Memory B cell (primary cell): ENCODE results near the gene SV2B.
A peak's percentile ranks its signal among the peaks of the same experiment; 100 is the strongest.

ENCODE experiments used
- ATAC-seq: fragments of 150-1000 bp; cut with Tn5 transposase; 2 replicates; pipeline ENCODE4 v1.10.0; 2021; ENCODE audit warnings: low read depth, mild to moderate bottlenecking, moderate library complexity
- DNase-seq, 2 donors: peaks; one replicate each; pipeline ENCODE4 v3.0.0; 2022; ENCODE audit warnings: low spot score in 2 of 2
- H3K27ac Mint-ChIP-seq: one replicate; pipeline ENCODE4 v1.8.0; 2022; ENCODE audit warnings: mild to moderate bottlenecking, moderate library complexity, mixed read lengths
- H3K27me3 Mint-ChIP-seq: one replicate; pipeline ENCODE4 v1.8.0; 2022; ENCODE audit warnings: mixed read lengths
- H3K36me3 Mint-ChIP-seq: one replicate; pipeline ENCODE4 v1.8.0; 2022; ENCODE audit warnings: mild to moderate bottlenecking, mixed read lengths
- H3K4me1 Mint-ChIP-seq: one replicate; pipeline ENCODE4 v1.8.0; 2022; ENCODE audit warnings: mixed read lengths
- H3K4me3 Mint-ChIP-seq: one replicate; pipeline ENCODE4 v1.8.0; 2022; ENCODE audit warnings: mild to moderate bottlenecking, moderate library complexity, mixed read lengths
- H3K9me3 Mint-ChIP-seq: one replicate; pipeline ENCODE4 v1.8.0; 2022; ENCODE audit warnings: mixed read lengths

The SV2B gene, protein sequence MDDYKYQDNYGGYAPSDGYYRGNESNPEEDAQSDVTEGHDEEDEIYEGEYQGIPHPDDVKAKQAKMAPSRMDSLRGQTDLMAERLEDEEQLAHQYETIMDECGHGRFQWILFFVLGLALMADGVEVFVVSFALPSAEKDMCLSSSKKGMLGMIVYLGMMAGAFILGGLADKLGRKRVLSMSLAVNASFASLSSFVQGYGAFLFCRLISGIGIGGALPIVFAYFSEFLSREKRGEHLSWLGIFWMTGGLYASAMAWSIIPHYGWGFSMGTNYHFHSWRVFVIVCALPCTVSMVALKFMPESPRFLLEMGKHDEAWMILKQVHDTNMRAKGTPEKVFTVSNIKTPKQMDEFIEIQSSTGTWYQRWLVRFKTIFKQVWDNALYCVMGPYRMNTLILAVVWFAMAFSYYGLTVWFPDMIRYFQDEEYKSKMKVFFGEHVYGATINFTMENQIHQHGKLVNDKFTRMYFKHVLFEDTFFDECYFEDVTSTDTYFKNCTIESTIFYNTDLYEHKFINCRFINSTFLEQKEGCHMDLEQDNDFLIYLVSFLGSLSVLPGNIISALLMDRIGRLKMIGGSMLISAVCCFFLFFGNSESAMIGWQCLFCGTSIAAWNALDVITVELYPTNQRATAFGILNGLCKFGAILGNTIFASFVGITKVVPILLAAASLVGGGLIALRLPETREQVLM

GRCh38 chr15:91099995-91100813 lies at the start of gene SV2B:
Gene SV2B (plus strand): TSS chr15:91100257. CDS start chr15:91226264, 126,007 bp downstream.
- no peak within 1 kb of the TSS for H3K27ac Mint-ChIP-seq
- ATAC-seq (peak; percentile 76), DNase-seq (peak in 1 of 2 donors; percentile 27)
- peaks cover 3% of the 10 kb centered on the region for H3K36me3 Mint-ChIP-seq
- no peaks in the 10 kb centered on the region for H3K9me3 Mint-ChIP-seq
- peaks cover 32% of the 10 kb centered on the region for H3K27me3 Mint-ChIP-seq
- H3K4me3 Mint-ChIP-seq = peak within 1 kb of the TSS; percentile 78
- H3K4me1 Mint-ChIP-seq = peaks cover 12% of the 10 kb centered on the region

DNA sequence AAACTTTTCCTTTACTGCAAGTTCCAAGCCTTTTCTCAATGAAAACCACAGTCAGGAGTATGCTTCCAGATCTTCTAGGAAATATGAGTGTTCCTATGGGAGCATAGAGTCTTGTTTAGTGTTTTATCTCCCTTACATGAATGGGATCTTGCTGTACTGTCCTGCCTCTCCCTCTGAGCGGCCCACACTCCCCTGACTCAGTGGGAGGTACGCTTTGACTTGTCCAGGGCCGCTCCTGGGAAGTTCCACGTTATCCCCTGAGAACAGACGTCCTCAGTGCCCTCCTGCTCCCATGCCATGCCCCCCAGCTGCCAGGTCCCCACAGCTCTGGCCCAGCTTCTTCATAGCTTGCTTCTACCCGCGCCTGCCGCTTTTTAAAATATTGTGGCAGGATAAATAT lies 48.8 kb upstream of the SV2B start:
- H3K27me3 Mint-ChIP-seq = peaks cover 15% of the 10 kb centered on the region
- no peak for ATAC-seq
- peaks cover 19% of the 10 kb centered on the region for H3K4me1 Mint-ChIP-seq
- H3K9me3 Mint-ChIP-seq = peaks cover 1% of the 10 kb centered on the region
- no peak for DNase-seq
- H3K36me3 Mint-ChIP-seq = peaks cover 2% of the 10 kb centered on the region
- H3K4me3 Mint-ChIP-seq = no peak overlapping the region
- H3K27ac Mint-ChIP-seq = no peak overlapping the region

GRCh38 chr15:91054816-91055215 lies 45.2 kb upstream of the SV2B start:
- no peak overlapping the region for H3K27ac Mint-ChIP-seq
- no peaks in the 10 kb centered on the region for H3K9me3 Mint-ChIP-seq
- H3K27me3 Mint-ChIP-seq = peaks cover 24% of the 10 kb centered on the region

DNA sequence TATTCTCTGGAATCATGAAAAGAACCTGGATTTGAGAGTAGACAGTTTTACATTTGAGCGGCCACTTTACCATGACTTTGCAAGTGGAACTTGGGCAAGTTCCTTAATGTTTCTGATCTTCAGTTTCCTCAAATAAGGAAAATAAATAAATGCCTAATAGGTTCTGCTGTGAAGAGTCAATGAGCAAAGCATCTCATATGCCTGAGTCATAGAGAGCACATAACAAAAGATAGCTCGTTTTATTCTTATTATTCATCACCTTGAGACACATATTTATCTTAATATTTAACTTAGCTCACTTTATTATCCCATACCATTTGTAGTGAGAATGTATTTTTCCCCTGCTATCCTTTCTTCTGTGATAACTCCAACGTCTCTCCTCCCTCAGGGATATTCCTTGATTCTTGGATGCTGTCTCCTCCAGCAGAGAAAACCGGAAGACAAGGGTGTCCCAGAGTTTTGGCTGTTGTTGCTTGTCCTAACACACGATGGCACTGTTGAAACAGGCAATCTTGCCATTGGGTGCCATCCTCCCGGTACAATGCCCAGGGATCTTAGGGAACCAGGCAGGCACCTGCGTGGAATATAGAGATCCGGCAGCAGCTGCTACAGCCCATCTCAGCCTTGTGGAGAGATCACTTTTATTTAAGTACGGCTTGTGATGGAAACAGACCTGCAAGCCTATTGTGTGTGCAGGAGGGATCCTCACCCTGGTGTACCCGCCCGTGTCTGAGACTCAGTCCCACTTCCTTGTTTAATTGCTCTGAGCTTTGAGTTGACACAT lies 44.3 kb upstream of the SV2B start:
- Mint-ChIP-seq H3K27ac (no peak overlapping the region), H3K4me3 (peak overlapping the region; percentile 4), H3K4me1 (peaks cover 3% of the 10 kb centered on the region), H3K9me3 (peaks cover 1% of the 10 kb centered on the region), H3K36me3 (no peaks in the 10 kb centered on the region), H3K27me3 (peaks cover 26% of the 10 kb centered on the region)
- peak; percentile 45 for ATAC-seq
- peak in 1 of 2 donors; percentile 19 for DNase-seq

More at GRCh38 chr15:91054816-91055215, 45.2 kb upstream of the SV2B start:
- no peak for ATAC-seq
- Mint-ChIP-seq H3K4me3 (no peak overlapping the region), H3K36me3 (no peaks in the 10 kb centered on the region), H3K4me1 (peaks cover 5% of the 10 kb centered on the region)
- no peak for DNase-seq

- Mint-ChIP-seq H3K4me3 (no peak overlapping the region), H3K27me3 (peaks cover 15% of the 10 kb centered on the region), H3K4me1 (no peaks in the 10 kb centered on the region), H3K36me3 (no peaks in the 10 kb centered on the region), H3K27ac (no peak overlapping the region), H3K9me3 (peaks cover 1% of the 10 kb centered on the region)
- ATAC-seq (no peak), DNase-seq (no peak)
These were observed 38.8 kb upstream of the SV2B start for GRCh38 chr15:91061230-91061629.

DNA sequence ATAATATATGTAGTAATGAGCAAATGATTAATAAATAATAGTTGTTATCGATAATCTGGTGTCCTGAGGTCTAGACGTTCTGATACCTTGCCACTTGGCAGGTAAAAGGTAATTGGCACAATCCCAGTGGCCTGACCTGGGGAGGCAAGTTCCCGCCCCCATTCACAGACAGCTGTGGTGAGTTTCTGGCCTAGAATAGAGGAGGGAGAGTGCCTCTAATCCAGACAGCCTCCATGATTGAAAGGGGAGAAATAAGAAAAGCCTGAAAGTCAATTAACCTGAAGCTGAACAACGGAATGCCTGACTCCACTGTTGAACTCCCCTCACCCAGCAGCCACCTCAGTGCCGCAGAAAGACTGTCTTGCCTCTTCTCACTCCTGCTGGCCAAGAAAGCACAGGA lies 38.1 kb upstream of the SV2B start:
- DNase-seq = no peak
- H3K27me3 Mint-ChIP-seq = peaks cover 12% of the 10 kb centered on the region
- H3K9me3 Mint-ChIP-seq = peaks cover 1% of the 10 kb centered on the region

DNA sequence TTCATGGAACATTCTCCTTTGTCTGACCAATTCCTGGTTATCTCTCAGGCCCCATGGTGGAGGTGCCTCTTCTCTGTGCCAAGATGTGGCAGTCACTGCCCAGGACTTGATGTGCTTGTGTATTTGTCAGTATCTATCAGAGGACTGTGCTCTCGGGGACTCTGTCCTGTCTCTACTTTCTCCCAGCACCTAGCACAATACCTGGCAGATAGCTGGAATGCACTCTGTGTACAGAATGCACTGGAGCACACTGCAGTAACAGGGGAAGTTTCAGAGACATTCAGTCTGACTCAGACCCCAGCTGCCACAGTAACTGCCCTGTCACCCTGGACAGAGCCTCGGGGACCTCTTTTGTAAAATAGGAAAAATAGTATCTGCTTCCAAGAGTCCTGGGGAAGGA lies 34.6 kb upstream of the SV2B start:
- Mint-ChIP-seq H3K4me3 (no peak overlapping the region), H3K4me1 (no peaks in the 10 kb centered on the region), H3K27me3 (peaks cover 12% of the 10 kb centered on the region), H3K36me3 (no peaks in the 10 kb centered on the region), H3K27ac (no peak overlapping the region), H3K9me3 (no peaks in the 10 kb centered on the region)
- no peak for DNase-seq
- ATAC-seq = no peak

More for the DNA sequence above, 38.1 kb upstream of the SV2B start:
- Mint-ChIP-seq H3K27ac (no peak overlapping the region), H3K4me3 (no peak overlapping the region), H3K36me3 (no peaks in the 10 kb centered on the region), H3K4me1 (no peaks in the 10 kb centered on the region)
- ATAC-seq = no peak

DNA sequence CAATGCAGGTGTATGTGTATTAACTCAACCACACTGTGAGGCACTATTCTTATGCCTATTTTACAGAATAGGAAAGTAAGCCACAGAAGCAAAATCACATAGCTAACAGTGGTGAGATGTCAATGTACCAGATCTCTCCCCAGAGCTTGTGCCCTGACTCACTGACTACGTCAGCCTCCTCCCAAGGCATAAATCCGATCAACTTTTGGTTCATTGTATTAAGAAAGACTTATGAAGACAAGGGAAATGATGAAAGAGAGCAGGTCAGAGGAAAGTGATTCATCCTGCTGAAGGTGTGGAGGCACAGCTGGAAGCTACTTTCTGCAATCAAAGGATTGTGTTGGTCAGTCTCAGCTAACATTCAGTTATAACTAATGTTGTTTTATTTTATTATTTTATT lies 33.0 kb upstream of the SV2B start:
- Mint-ChIP-seq H3K4me1 (no peaks in the 10 kb centered on the region), H3K27me3 (peaks cover 10% of the 10 kb centered on the region)

DNA sequence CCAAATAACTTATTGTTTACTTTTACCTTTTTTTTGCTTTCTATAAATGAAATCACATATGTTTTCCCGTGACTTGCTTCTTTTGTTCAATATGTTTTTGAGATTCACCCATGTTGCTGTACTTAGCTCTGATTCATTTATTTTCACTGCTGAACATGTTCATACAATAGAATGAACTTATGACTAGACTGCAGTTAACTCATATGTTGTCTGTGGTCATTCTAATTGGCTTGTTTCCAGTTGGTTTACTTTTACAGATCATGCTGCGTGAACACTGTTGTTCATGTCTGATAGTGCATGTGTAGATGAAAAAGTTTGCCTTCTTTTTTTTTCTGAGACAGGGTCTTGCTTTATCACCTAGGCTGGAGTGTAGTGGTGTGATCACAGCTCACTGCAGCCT lies 31.6 kb upstream of the SV2B start:
- H3K4me3 Mint-ChIP-seq = no peak overlapping the region
- peaks cover 16% of the 10 kb centered on the region for H3K27me3 Mint-ChIP-seq
- H3K9me3 Mint-ChIP-seq = no peaks in the 10 kb centered on the region
- no peak overlapping the region for H3K27ac Mint-ChIP-seq
- DNase-seq = no peak
- no peaks in the 10 kb centered on the region for H3K36me3 Mint-ChIP-seq
- ATAC-seq = no peak
- no peaks in the 10 kb centered on the region for H3K4me1 Mint-ChIP-seq

More for the DNA sequence above, 33.0 kb upstream of the SV2B start:
- Mint-ChIP-seq H3K4me3 (no peak overlapping the region), H3K27ac (no peak overlapping the region), H3K9me3 (no peaks in the 10 kb centered on the region), H3K36me3 (no peaks in the 10 kb centered on the region)
- ATAC-seq = no peak
- no peak for DNase-seq

GRCh38 chr15:91068966-91069365 lies 31.1 kb upstream of the SV2B start:
- no peak for ATAC-seq
- H3K9me3 Mint-ChIP-seq = no peaks in the 10 kb centered on the region

DNA sequence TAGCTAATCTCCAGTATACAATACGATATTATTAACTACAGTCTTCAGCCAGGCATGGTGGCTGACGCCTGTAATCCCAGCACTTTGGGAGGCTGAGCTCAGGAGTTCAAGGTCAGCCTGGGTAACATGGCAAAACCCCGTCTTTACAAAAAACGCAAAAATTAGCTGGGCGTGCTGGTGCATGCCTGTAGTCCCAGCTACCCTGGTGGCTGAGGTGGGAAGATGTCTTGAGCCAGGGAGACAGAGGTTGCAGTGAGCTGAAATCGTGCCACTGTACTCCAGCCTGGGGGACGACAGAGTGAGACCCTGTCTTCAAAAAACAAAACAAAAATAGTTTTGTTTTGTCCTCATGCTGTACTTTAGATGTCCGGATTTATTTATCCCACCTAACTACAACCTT lies 29.2 kb upstream of the SV2B start:
- H3K4me3 Mint-ChIP-seq = no peak overlapping the region
- no peaks in the 10 kb centered on the region for H3K9me3 Mint-ChIP-seq
- no peak for ATAC-seq
- no peaks in the 10 kb centered on the region for H3K36me3 Mint-ChIP-seq
- H3K27ac Mint-ChIP-seq = no peak overlapping the region
- no peaks in the 10 kb centered on the region for H3K4me1 Mint-ChIP-seq
- no peak for DNase-seq
- peaks cover 18% of the 10 kb centered on the region for H3K27me3 Mint-ChIP-seq

More at GRCh38 chr15:91068966-91069365, 31.1 kb upstream of the SV2B start:
- Mint-ChIP-seq H3K4me3 (no peak overlapping the region), H3K36me3 (no peaks in the 10 kb centered on the region), H3K4me1 (no peaks in the 10 kb centered on the region), H3K27ac (no peak overlapping the region), H3K27me3 (peaks cover 16% of the 10 kb centered on the region)
- no peak for DNase-seq

DNA sequence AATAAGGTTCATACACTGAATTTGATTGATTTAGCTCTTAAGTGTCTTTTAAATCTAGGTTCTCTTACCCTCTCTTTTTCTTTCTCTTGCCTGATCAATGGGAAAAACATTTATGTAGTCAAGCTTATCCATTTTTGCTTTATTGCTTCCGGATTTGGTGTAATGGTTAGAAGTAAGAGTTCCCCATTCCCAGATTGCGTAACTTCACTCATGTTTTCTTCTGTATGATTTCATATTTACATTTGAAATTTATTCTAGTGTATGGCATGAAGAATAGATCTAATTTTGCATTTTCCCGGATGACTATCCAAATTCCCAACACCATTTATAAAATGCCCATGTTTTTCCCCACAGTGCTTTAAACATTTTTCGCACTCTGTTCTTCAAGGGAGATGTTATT lies 27.9 kb upstream of the SV2B start:
- no peak overlapping the region for H3K27ac Mint-ChIP-seq
- ATAC-seq = no peak

DNA sequence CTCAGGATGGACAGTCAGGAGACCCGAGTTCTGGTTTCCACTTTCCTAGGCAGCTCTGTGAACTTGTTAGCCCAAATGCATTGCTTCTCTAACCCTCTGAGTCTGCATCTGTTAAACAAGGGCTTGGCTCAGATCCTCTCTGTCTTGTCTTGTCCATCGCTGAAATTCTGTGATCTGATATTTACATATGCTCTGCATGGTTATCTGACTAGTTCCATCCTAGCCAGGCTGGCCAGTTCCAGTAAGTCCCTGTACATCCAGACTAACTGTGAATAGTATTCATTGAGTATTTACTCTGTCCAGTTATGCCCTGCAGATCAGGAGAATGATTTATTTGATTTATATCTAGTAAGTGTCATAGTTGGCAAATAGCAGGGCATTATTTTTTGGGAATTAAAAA lies 27.0 kb upstream of the SV2B start:
- Mint-ChIP-seq H3K4me1 (no peaks in the 10 kb centered on the region), H3K36me3 (no peaks in the 10 kb centered on the region), H3K27ac (no peak overlapping the region), H3K27me3 (peaks cover 16% of the 10 kb centered on the region), H3K4me3 (no peak overlapping the region), H3K9me3 (no peaks in the 10 kb centered on the region)
- no peak for DNase-seq
- ATAC-seq = no peak

More for the DNA sequence above, 27.9 kb upstream of the SV2B start:
- H3K27me3 Mint-ChIP-seq = peaks cover 16% of the 10 kb centered on the region
- H3K4me1 Mint-ChIP-seq = no peaks in the 10 kb centered on the region
- no peak for DNase-seq
- no peaks in the 10 kb centered on the region for H3K36me3 Mint-ChIP-seq
- no peaks in the 10 kb centered on the region for H3K9me3 Mint-ChIP-seq
- no peak overlapping the region for H3K4me3 Mint-ChIP-seq
